Measurements from ENCODE around the gene MYO1E. TPM values are rescaled to one million over a fixed set of nuclear protein-coding genes. Genes with fewer than 3 reads are reported as not detected.

MYO1E gene
- total and polyA plus RNA-seq, 7 donors: 20.6 to 92.2 (median 32.1) TPM

GRCh38 chr15:59197454-59197853, 175.2 kb downstream of the MYO1E start:
- TF ChIP-seq POLR2A (IDR thresholded peaks at IDR 0.05) (no peak), CTCF (IDR thresholded peaks at IDR 0.05) (no peak), POLR2AphosphoS5 (IDR thresholded peaks at IDR 0.05) (no peak), EP300 (IDR thresholded peaks at IDR 0.05) (no peak)
- 92 to 93% methylated on average over 2 of the region's 2 CpGs for WGBS, 2 donors
- intact Hi-C loops (cut with DNase I): no loop called here
- no peak for DNase-seq
- peaks cover 0 to 23% (median 14%) of the 10 kb centered on the region in 4 donors for H3K4me1 ChIP-seq
- H3K4me3 ChIP-seq: no peak overlapping the region
- peaks cover 0 to 47% (median 13%) of the 10 kb centered on the region in 4 donors for H3K36me3 ChIP-seq
- no peaks in the 10 kb centered on the region for H3K9me3 ChIP-seq
- no peak overlapping the region for H3K27ac ChIP-seq
- no peaks in the 10 kb centered on the region for H3K27me3 ChIP-seq

- WGBS, 2 donors: 88 to 97% methylated on average over 2 of the region's 2 CpGs
- no peaks in the 10 kb centered on the region for H3K27me3 ChIP-seq
- H3K27ac ChIP-seq: no peak overlapping the region
- peaks cover 0 to 38% (median 12%) of the 10 kb centered on the region in 4 donors for H3K36me3 ChIP-seq
- no peak overlapping the region for H3K4me3 ChIP-seq
- TF ChIP-seq POLR2AphosphoS5 (IDR thresholded peaks at IDR 0.05): no peak
- no peaks in the 10 kb centered on the region for H3K9me3 ChIP-seq
- peaks cover 0 to 24% (median 16%) of the 10 kb centered on the region in 4 donors for H3K4me1 ChIP-seq
- intact Hi-C loops (cut with DNase I): no loop called here
- no peak for DNase-seq
These were observed 176.3 kb downstream of the MYO1E start for GRCh38 chr15:59196416-59196815.

GRCh38 chr15:59194639-59195325, 177.9 kb downstream of the MYO1E start:
- no peaks in the 10 kb centered on the region for H3K27me3 ChIP-seq
- peaks cover 0 to 40% (median 16%) of the 10 kb centered on the region in 4 donors for H3K36me3 ChIP-seq
- no peak overlapping the region for H3K27ac ChIP-seq
- H3K9me3 ChIP-seq: no peaks in the 10 kb centered on the region
- no peak for DNase-seq
- 88 to 91% methylated on average over 10 of the region's 10 CpGs for WGBS, 2 donors
- TF ChIP-seq EP300 (IDR thresholded peaks at IDR 0.05): no peak
- TF ChIP-seq CTCF (IDR thresholded peaks at IDR 0.05): no peak
- no peak for TF ChIP-seq POLR2A (IDR thresholded peaks at IDR 0.05)
- TF ChIP-seq POLR2AphosphoS5 (IDR thresholded peaks at IDR 0.05): no peak
- H3K4me1 ChIP-seq: peaks cover 0 to 15% (median 13%) of the 10 kb centered on the region in 4 donors
- intact Hi-C loops (cut with DNase I): no loop called here
- H3K4me3 ChIP-seq: no peak overlapping the region

- peaks cover 0 to 66% (median 21%) of the 10 kb centered on the region in 4 donors for H3K36me3 ChIP-seq
- no peak overlapping the region for H3K4me3 ChIP-seq
- H3K9me3 ChIP-seq: no peaks in the 10 kb centered on the region
- 59 to 62% methylated on average over 6 of the region's 6 CpGs for WGBS, 2 donors
- DNase-seq: no peak
- intact Hi-C loops (cut with DNase I): no loop called here
- peaks cover 0 to 15% (median 13%) of the 10 kb centered on the region in 4 donors for H3K4me1 ChIP-seq
- H3K27ac ChIP-seq: no peak overlapping the region
- TF ChIP-seq CTCF (IDR thresholded peaks at IDR 0.05): no peak
- TF ChIP-seq EP300 (IDR thresholded peaks at IDR 0.05): no peak
- TF ChIP-seq POLR2AphosphoS5 (IDR thresholded peaks at IDR 0.05): no peak
- TF ChIP-seq POLR2A (IDR thresholded peaks at IDR 0.05): no peak
- H3K27me3 ChIP-seq: no peaks in the 10 kb centered on the region
These were observed 180.8 kb downstream of the MYO1E start for GRCh38 chr15:59191855-59192237.

GRCh38 chr15:59190291-59190690, 182.4 kb downstream of the MYO1E start:
- no peak for TF ChIP-seq POLR2AphosphoS5 (IDR thresholded peaks at IDR 0.05)
- TF ChIP-seq POLR2A (IDR thresholded peaks at IDR 0.05): no peak
- no peak for TF ChIP-seq CTCF (IDR thresholded peaks at IDR 0.05)
- no peak for TF ChIP-seq EP300 (IDR thresholded peaks at IDR 0.05)
- 93 to 96% methylated on average over 7 of the region's 7 CpGs for WGBS, 2 donors
- Histone ChIP-seq H3K4me1 (peaks cover 0 to 15% (median 13%) of the 10 kb centered on the region in 4 donors), H3K27ac (no peak overlapping the region), H3K4me3 (no peak overlapping the region), H3K9me3 (no peaks in the 10 kb centered on the region), H3K36me3 (peaks cover 0 to 62% (median 21%) of the 10 kb centered on the region in 4 donors), H3K27me3 (no peaks in the 10 kb centered on the region)
- intact Hi-C loops (cut with DNase I): no loop called here
- DNase-seq: no peak

Measured in sigmoid colon (tissue), 7 donors.